Hepatocyte (in vitro differentiated cells): ENCODE measurements around the gene GABBR1. TPM values are rescaled to one million over a fixed set of nuclear protein-coding genes. Genes with fewer than 3 reads are reported as not detected.

Source experiments
- DNase-seq: peaks from one replicate; pipeline ENCODE4 v3.0.0-alpha.2; 2016; ENCODE audit warnings: low spot score
- H2AFZ ChIP-seq: fragments of 200-600 bp; sonication (generic); 2 replicates; pipeline ENCODE4 v1.6.0; 2016; ENCODE audit warnings: antibody characterized with exemption, mild to moderate bottlenecking
- H3K27ac ChIP-seq: fragments of 200-600 bp; sonication (generic); 2 replicates; pipeline ENCODE4 v1.5.1; 2016; ENCODE audit warnings: mild to moderate bottlenecking
- H3K27me3 ChIP-seq: fragments of 200-600 bp; sonication (generic); 2 replicates; pipeline ENCODE4 v1.6.1; 2016
- H3K36me3 ChIP-seq: fragments of 200-600 bp; sonication (generic); replicated peaks from 2 replicates; pipeline ENCODE4 v1.5.1; 2016; ENCODE audit warnings: low read depth; ENCODE audit not compliant: insufficient read depth
- H3K4me1 ChIP-seq: fragments of 200-600 bp; sonication (generic); 2 replicates; pipeline ENCODE4 v1.5.1; 2016; ENCODE audit warnings: mild to moderate bottlenecking, moderate library complexity; ENCODE audit not compliant: insufficient read depth
- H3K4me2 ChIP-seq: fragments of 200-600 bp; sonication (generic); 2 replicates; pipeline ENCODE4 v1.6.0; 2016
- H3K4me3 ChIP-seq: fragments of 200-600 bp; sonication (generic); 2 replicates; pipeline ENCODE4 v1.5.1; 2016; ENCODE audit warnings: mild to moderate bottlenecking
- H3K79me2 ChIP-seq: fragments of 200-600 bp; sonication (generic); 2 replicates; pipeline ENCODE4 v1.6.0; 2017; ENCODE audit warnings: mild to moderate bottlenecking
- H3K9me2 ChIP-seq: fragments of 200-600 bp; sonication (generic); replicated peaks from 2 replicates; pipeline ENCODE4 v1.6.0; 2017; ENCODE audit warnings: mild to moderate bottlenecking; ENCODE audit not compliant: insufficient read depth
- H3K9me3 ChIP-seq: fragments of 200-600 bp; sonication (generic); 2 replicates; pipeline ENCODE4 v1.5.1; 2016; ENCODE audit warnings: low read depth, mild to moderate bottlenecking
- H4K20me1 ChIP-seq: fragments of 200-600 bp; sonication (generic); 2 replicates; pipeline ENCODE4 v1.6.0; 2016; ENCODE audit warnings: mild to moderate bottlenecking; ENCODE audit not compliant: insufficient read depth, poor library complexity, severe bottlenecking
- EZH2 ChIP-seq: fragments of 200-600 bp; sonication (generic); IDR thresholded peaks from 2 replicates; pipeline ENCODE4 v1.6.1; 2016; ENCODE audit warnings: antibody characterized with exemption, mild to moderate bottlenecking, borderline replicate concordance
- EZH2phosphoT487 ChIP-seq: fragments of 200-600 bp; sonication (generic); IDR thresholded peaks from one replicate; pipeline ENCODE4 v1.6.1; 2018; ENCODE audit warnings: antibody characterized with exemption, mild to moderate bottlenecking, low read depth, moderate library complexity; ENCODE audit not compliant: unreplicated experiment, severe bottlenecking
- WGBS: methylation state at CpG from one replicate; pipeline ENCODE4 v1.1.6; 2016; ENCODE audit warnings: low lambda C conversion rate; ENCODE audit errors: missing lambda C conversion rate; 5-methylcytosine and 5-hydroxymethylcytosine counted together
- polyA plus RNA-seq: library from polyadenylated mRNA; unstranded; fragments of >200 nt; fragmentation: Nextera tagmentation; extraction: Ambion mirVana; gene quantifications from 2 replicates; pipeline ENCODE4 v1.2.1, GENCODE V29; 2016
- total RNA-seq: library from RNA; depleted of rRNA; stranded (reverse); fragments of >200 nt; gene quantifications from 2 replicates; pipeline ENCODE4 v1.2.3, GENCODE V29; 2014
- TF ChIP-seq, protein P1 (sequence below): fragments of 200-600 bp; sonication (generic); IDR thresholded peaks from 2 replicates; pipeline ENCODE4 v1.5.1; 2016; ENCODE audit warnings: antibody characterized with exemption, mild to moderate bottlenecking; ENCODE audit not compliant: poor library complexity

GABBR1 gene
- total and polyA plus RNA-seq, 2 experiments from 2014 or later = 9.9 to 11.3 TPM

DNA sequence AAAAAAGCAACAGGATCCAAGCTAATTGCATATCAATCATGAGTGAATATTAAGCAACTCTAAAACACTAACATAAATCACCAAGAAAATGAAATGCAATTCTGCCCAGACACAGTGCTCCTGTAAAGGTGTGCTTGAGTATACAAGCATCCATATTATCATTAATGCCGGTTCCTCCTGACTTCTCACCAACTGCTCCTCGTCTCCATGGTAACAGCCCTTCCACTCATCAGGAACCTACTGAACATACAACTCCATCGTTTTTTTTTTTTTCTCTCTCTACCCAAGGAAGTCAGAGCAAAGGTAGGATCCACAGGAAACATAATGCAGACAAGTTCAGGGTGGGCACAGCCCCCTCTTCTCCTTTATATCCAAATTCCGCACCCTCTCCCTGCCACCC is 12.4 kb downstream of the GABBR1 start:
- no peaks in the 10 kb centered on the region for H3K4me1 ChIP-seq
- H3K27me3 ChIP-seq = no peaks in the 10 kb centered on the region
- no peaks in the 10 kb centered on the region for H3K9me3 ChIP-seq
- no peaks in the 10 kb centered on the region for H4K20me1 ChIP-seq
- H3K36me3 ChIP-seq = no peaks in the 10 kb centered on the region
- no peak for TF ChIP-seq EZH2phosphoT487
- TF ChIP-seq, protein P1, sequence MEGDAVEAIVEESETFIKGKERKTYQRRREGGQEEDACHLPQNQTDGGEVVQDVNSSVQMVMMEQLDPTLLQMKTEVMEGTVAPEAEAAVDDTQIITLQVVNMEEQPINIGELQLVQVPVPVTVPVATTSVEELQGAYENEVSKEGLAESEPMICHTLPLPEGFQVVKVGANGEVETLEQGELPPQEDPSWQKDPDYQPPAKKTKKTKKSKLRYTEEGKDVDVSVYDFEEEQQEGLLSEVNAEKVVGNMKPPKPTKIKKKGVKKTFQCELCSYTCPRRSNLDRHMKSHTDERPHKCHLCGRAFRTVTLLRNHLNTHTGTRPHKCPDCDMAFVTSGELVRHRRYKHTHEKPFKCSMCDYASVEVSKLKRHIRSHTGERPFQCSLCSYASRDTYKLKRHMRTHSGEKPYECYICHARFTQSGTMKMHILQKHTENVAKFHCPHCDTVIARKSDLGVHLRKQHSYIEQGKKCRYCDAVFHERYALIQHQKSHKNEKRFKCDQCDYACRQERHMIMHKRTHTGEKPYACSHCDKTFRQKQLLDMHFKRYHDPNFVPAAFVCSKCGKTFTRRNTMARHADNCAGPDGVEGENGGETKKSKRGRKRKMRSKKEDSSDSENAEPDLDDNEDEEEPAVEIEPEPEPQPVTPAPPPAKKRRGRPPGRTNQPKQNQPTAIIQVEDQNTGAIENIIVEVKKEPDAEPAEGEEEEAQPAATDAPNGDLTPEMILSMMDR = no peak
- TF ChIP-seq EZH2 = no peak
- no peaks in the 10 kb centered on the region for H3K79me2 ChIP-seq
- 94% methylated on average over 4 of the region's 4 CpGs for WGBS
- no peak overlapping the region for H2AFZ ChIP-seq
- no peak overlapping the region for H3K27ac ChIP-seq
- H3K4me2 ChIP-seq = no peak overlapping the region
- DNase-seq = no peak
- no peak overlapping the region for H3K4me3 ChIP-seq
- no peaks in the 10 kb centered on the region for H3K9me2 ChIP-seq

DNA sequence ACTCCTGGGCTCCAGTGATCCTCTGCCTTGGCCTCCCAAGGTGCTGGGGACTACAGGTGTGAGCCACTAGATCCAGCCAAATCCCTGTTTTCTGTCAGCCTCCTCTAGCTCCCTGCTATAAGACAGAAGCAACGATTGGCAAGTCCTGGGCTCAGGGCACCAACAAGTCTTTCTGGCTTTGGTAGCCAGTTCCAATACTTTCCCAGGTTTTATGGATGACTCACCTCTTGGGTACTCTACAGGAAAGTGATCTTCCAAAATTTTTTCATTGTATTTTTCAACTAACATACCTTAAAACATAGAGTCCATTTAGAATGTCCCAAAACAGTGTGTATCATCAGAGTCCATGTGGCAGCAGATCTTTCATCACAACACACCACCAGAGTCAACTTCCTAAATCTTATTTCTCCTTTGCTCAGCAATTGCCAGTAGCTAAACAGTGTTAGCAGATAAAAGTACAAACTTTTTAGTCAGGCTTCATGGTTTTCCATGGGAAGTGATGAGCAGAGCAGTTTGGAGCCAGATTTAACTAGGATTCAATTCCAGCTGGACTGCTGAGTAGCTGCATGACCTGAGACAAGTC is 13.3 kb downstream of the GABBR1 start:
- no peaks in the 10 kb centered on the region for H3K27me3 ChIP-seq
- no peaks in the 10 kb centered on the region for H4K20me1 ChIP-seq
- DNase-seq = no peak
- no peak for TF ChIP-seq EZH2
- TF ChIP-seq, protein P1 = no peak
- TF ChIP-seq EZH2phosphoT487 = no peak
- H3K4me1 ChIP-seq = no peaks in the 10 kb centered on the region
- H3K79me2 ChIP-seq = no peaks in the 10 kb centered on the region
- H3K27ac ChIP-seq = no peak overlapping the region
- no peak overlapping the region for H3K4me3 ChIP-seq
- H3K4me2 ChIP-seq = no peak overlapping the region
- H3K9me2 ChIP-seq = no peaks in the 10 kb centered on the region
- no peaks in the 10 kb centered on the region for H3K9me3 ChIP-seq
- no peak overlapping the region for H2AFZ ChIP-seq
- WGBS = 78% methylated on average over 1 of the region's 1 CpG
- H3K36me3 ChIP-seq = no peaks in the 10 kb centered on the region

DNA sequence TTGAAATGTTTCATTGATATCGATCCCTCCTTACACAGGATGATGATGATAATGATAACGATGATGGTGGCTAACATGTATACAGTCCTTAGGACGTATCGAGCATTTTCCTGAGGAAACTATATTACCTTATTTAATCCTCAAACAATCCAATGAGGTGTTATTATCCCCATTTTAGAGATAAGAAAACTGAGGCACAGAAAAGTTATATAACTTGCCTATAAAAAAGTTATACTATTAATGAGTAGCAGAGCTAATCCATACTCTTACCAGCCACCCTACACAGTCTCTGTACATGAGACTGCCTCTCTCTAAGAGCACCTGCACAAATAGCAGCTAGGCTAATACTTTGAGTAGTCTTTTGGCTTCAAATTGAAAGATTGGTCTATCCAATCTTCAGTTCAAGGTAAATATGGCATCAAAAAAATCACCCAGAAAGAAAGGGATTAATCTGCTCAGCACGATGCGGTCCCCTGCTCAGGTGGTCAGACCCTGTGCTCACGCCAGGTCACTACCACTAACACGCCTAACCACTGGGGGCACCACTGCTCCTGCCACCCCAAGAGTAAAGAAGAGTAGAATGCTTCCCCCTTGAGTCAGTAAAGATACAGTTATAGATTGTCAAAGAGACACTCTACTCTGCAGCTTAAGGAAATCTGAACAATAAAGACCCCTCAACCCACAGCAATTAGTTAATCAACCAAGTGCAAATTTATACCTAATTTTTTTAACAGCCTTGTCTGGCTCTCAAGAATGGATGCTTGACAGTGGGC is 15.0 kb downstream of the GABBR1 start:
- WGBS = 96% methylated on average over 8 of the region's 8 CpGs
- Histone ChIP-seq H3K27me3 (no peaks in the 10 kb centered on the region), H3K79me2 (no peaks in the 10 kb centered on the region), H3K9me3 (no peaks in the 10 kb centered on the region), H2AFZ (no peak overlapping the region), H3K36me3 (no peaks in the 10 kb centered on the region), H3K4me2 (no peak overlapping the region), H3K4me3 (no peak overlapping the region), H4K20me1 (no peaks in the 10 kb centered on the region), H3K4me1 (no peaks in the 10 kb centered on the region), H3K9me2 (no peaks in the 10 kb centered on the region), H3K27ac (no peak overlapping the region)
- TF ChIP-seq EZH2 = no peak
- TF ChIP-seq, protein P1 = no peak
- no peak for TF ChIP-seq EZH2phosphoT487
- DNase-seq = no peak
